ENCODE data around the gene KCNG1. TPM values are rescaled to one million over a fixed set of nuclear protein-coding genes. Genes with fewer than 3 reads are reported as not detected.

Gene KCNG1
- polyA plus RNA-seq, 6 donors from 2014 or later = 32.3 to 184 (median 107) TPM

GRCh38 chr20:51029963-51030920, 7.3 kb upstream of the KCNG1 start:
- peak overlapping the region in 1 of 8 donors; percentile 36 for H3K4me3 Mint-ChIP-seq

GRCh38 chr20:51029556-51029955, 6.6 kb upstream of the KCNG1 start:
- Mint-ChIP-seq H3K27me3 (peaks cover 4 to 68% (median 66%) of the 10 kb centered on the region in 3 donors), H3K36me3 (no peaks in the 10 kb centered on the region), H3K27ac (peak overlapping the region in 1 of 6 donors; percentile 26), H3K4me3 (peak overlapping the region in 1 of 8 donors; percentile 36), H3K9me3 (peaks cover 0 to 4% (median 0%) of the 10 kb centered on the region in 7 donors), H3K4me1 (peaks cover 10 to 66% (median 21%) of the 10 kb centered on the region in 3 donors)
- ATAC-seq (ENCODE audit: low read depth in 2 of 2) (peak in 1 of 2 donors; percentile 25), DNase-seq (no peak)

More at GRCh38 chr20:51029963-51030920, 7.3 kb upstream of the KCNG1 start:
- no peak for DNase-seq
- ATAC-seq (ENCODE audit: low read depth in 2 of 2) = no peak
- H3K9me3 Mint-ChIP-seq = peaks cover 0 to 4% (median 0%) of the 10 kb centered on the region in 7 donors
- peaks cover 3 to 62% (median 62%) of the 10 kb centered on the region in 3 donors for H3K27me3 Mint-ChIP-seq
- no peak overlapping the region for H3K27ac Mint-ChIP-seq
- no peaks in the 10 kb centered on the region for H3K36me3 Mint-ChIP-seq
- peaks cover 16 to 69% (median 23%) of the 10 kb centered on the region in 3 donors for H3K4me1 Mint-ChIP-seq

- DNase-seq = no peak
- Mint-ChIP-seq H3K36me3 (no peaks in the 10 kb centered on the region), H3K27me3 (peaks cover 13 to 76% (median 75%) of the 10 kb centered on the region in 3 donors)
Measured at GRCh38 chr20:51028616-51029212, 5.8 kb upstream of the KCNG1 start.

GRCh38 chr20:51027035-51027795, 4.3 kb upstream of the KCNG1 start:
- DNase-seq (no peak), ATAC-seq (ENCODE audit: low read depth in 2 of 2) (no peak)
- no peak overlapping the region for H3K27ac Mint-ChIP-seq
- no peak overlapping the region for H3K4me3 Mint-ChIP-seq
- H3K4me1 Mint-ChIP-seq = peaks cover 23 to 54% (median 28%) of the 10 kb centered on the region in 3 donors
- peaks cover 0 to 4% (median 0%) of the 10 kb centered on the region in 7 donors for H3K9me3 Mint-ChIP-seq
- H3K36me3 Mint-ChIP-seq = no peaks in the 10 kb centered on the region
- H3K27me3 Mint-ChIP-seq = peaks cover 13 to 79% (median 79%) of the 10 kb centered on the region in 3 donors

More at GRCh38 chr20:51028616-51029212, 5.8 kb upstream of the KCNG1 start:
- peaks cover 15 to 65% (median 28%) of the 10 kb centered on the region in 3 donors for H3K4me1 Mint-ChIP-seq
- H3K9me3 Mint-ChIP-seq = peaks cover 0 to 4% (median 0%) of the 10 kb centered on the region in 7 donors
- H3K4me3 Mint-ChIP-seq = peak overlapping the region in 2 of 8 donors; percentile 64 to 79
- peak overlapping the region in 2 of 6 donors; percentile 8 to 12 for H3K27ac Mint-ChIP-seq
- no peak for ATAC-seq (ENCODE audit: low read depth in 2 of 2)

GRCh38 chr20:51026269-51026668, 3.4 kb upstream of the KCNG1 start:
- no peak for ATAC-seq (ENCODE audit: low read depth in 2 of 2)
- H3K36me3 Mint-ChIP-seq = peaks cover 0 to 3% of the 10 kb centered on the region in 2 donors
- H3K27me3 Mint-ChIP-seq = peaks cover 13 to 79% (median 79%) of the 10 kb centered on the region in 3 donors
- peak overlapping the region in 1 of 6 donors; percentile 42 for H3K27ac Mint-ChIP-seq
- H3K4me1 Mint-ChIP-seq = peaks cover 30 to 58% (median 33%) of the 10 kb centered on the region in 3 donors
- no peak for DNase-seq
- peaks cover 0 to 2% (median 0%) of the 10 kb centered on the region in 7 donors for H3K9me3 Mint-ChIP-seq
- peak overlapping the region in 1 of 8 donors; percentile 30 for H3K4me3 Mint-ChIP-seq

GRCh38 chr20:51024761-51025160, 1.9 kb upstream of the KCNG1 start:
- peaks cover 13 to 79% (median 72%) of the 10 kb centered on the region in 3 donors for H3K27me3 Mint-ChIP-seq
- ATAC-seq (ENCODE audit: low read depth in 2 of 2) = no peak

GRCh38 chr20:51023617-51024155, 779 bp upstream of the KCNG1 start:
- peaks cover 21 to 63% (median 31%) of the 10 kb centered on the region in 3 donors for H3K4me1 Mint-ChIP-seq
- peaks cover 13 to 73% (median 64%) of the 10 kb centered on the region in 3 donors for H3K27me3 Mint-ChIP-seq
- H3K4me3 Mint-ChIP-seq = peak overlapping the region; percentile 66 to 97 (median 90)
- H3K27ac Mint-ChIP-seq = peak overlapping the region in 4 of 6 donors; percentile 32 to 86 (median 65)
- no peak for DNase-seq
- ATAC-seq (ENCODE audit: low read depth in 2 of 2) = no peak
- peaks cover 0 to 5% of the 10 kb centered on the region in 2 donors for H3K36me3 Mint-ChIP-seq
- peaks cover 0 to 2% (median 0%) of the 10 kb centered on the region in 7 donors for H3K9me3 Mint-ChIP-seq

More at GRCh38 chr20:51024761-51025160, 1.9 kb upstream of the KCNG1 start:
- no peak for DNase-seq
- H3K4me3 Mint-ChIP-seq = peak overlapping the region in 4 of 8 donors; percentile 80 to 97 (median 90)
- H3K27ac Mint-ChIP-seq = peak overlapping the region in 1 of 6 donors; percentile 44
- peaks cover 30 to 64% (median 36%) of the 10 kb centered on the region in 3 donors for H3K4me1 Mint-ChIP-seq
- H3K36me3 Mint-ChIP-seq = peaks cover 0 to 5% of the 10 kb centered on the region in 2 donors
- H3K9me3 Mint-ChIP-seq = peaks cover 0 to 2% (median 0%) of the 10 kb centered on the region in 7 donors

- no peak for ATAC-seq (ENCODE audit: low read depth in 2 of 2)
- Mint-ChIP-seq H3K4me3 (peak overlapping the region; percentile 66 to 96 (median 92)), H3K27me3 (peaks cover 9 to 65% (median 50%) of the 10 kb centered on the region in 3 donors), H3K36me3 (peaks cover 0 to 6% of the 10 kb centered on the region in 2 donors), H3K4me1 (peaks cover 20 to 67% (median 31%) of the 10 kb centered on the region in 3 donors), H3K9me3 (peaks cover 0 to 2% (median 0%) of the 10 kb centered on the region in 7 donors), H3K27ac (peak overlapping the region in 3 of 6 donors; percentile 2 to 87 (median 68))
- DNase-seq = no peak
Measured at GRCh38 chr20:51022227-51022802, 592 bp downstream of the KCNG1 start.

- Mint-ChIP-seq H3K36me3 (peaks cover 0 to 11% of the 10 kb centered on the region in 2 donors), H3K27me3 (peaks cover 9 to 68% (median 43%) of the 10 kb centered on the region in 3 donors), H3K27ac (peak overlapping the region in 4 of 6 donors; percentile 12 to 87 (median 45)), H3K4me3 (peak overlapping the region; percentile 66 to 96 (median 92)), H3K4me1 (peaks cover 22 to 77% (median 31%) of the 10 kb centered on the region in 3 donors), H3K9me3 (peaks cover 0 to 2% (median 0%) of the 10 kb centered on the region in 7 donors)
- DNase-seq = no peak
- ATAC-seq (ENCODE audit: low read depth in 2 of 2) = peak in 1 of 2 donors; percentile 25
Measured at GRCh38 chr20:51021067-51022025, 1.6 kb downstream of the KCNG1 start.

- Mint-ChIP-seq H3K4me1 (peaks cover 23 to 81% (median 31%) of the 10 kb centered on the region in 3 donors), H3K4me3 (peak overlapping the region in 7 of 8 donors; percentile 66 to 96 (median 92)), H3K27me3 (peaks cover 9 to 66% (median 42%) of the 10 kb centered on the region in 3 donors), H3K27ac (no peak overlapping the region), H3K9me3 (peaks cover 0 to 2% (median 0%) of the 10 kb centered on the region in 7 donors), H3K36me3 (peaks cover 0 to 11% of the 10 kb centered on the region in 2 donors)
- DNase-seq (no peak), ATAC-seq (ENCODE audit: low read depth in 2 of 2) (no peak)
Measured at GRCh38 chr20:51020657-51021056, 2.2 kb downstream of the KCNG1 start.
